ENCODE results near the gene WBP1.
"Not testable (repeated sequence)": the region's sequence is repeated elsewhere in the genome, so short reads cannot be mapped to it uniquely, and the experiment has no call there.

Gene WBP1

DNA sequence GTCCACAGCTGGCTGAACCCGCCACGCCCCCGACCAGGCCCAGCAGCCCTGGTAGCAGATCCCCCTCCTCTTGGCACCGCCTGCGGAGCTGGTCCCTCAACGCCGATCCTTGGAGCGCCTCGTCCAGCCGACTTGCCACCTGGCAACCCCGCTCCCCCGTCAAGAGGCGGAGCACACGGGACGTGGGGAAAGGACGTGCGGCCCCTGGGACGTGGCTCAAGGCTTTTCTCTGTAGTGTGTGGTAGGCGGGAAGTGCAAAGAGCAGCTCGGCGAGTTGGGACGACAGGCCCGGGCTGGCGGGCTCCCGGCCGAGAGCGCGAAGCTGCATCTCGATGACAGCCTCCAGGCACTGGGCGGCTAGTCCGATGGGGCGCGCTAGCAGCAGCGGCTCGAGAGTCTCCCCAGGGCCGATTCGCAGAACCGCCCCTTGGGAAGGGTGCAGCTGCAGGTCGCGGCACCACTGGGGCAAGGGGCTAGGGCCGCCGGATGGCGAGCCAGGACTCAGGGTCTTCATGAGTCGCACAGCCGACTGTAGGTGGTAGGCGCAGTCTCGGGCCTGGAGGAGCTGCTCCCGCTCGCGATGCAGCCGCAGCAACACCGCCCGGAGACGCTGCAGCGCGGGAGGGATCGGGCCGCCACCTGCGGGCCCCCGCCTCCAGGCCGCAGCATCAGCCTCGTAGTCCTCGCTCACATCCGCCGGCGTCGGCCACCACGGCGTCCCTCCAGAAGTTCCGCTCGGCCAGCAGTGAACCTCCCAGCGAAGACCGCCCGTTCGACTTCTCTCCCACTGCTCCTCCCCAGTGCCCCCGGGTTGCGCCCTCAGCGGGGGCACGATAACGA lies 23.9 kb downstream of the WBP1 start:
- DNase-seq (ENCODE audit: low spot score), result peak; percentile 21
- TF ChIP-seq, protein P1, sequence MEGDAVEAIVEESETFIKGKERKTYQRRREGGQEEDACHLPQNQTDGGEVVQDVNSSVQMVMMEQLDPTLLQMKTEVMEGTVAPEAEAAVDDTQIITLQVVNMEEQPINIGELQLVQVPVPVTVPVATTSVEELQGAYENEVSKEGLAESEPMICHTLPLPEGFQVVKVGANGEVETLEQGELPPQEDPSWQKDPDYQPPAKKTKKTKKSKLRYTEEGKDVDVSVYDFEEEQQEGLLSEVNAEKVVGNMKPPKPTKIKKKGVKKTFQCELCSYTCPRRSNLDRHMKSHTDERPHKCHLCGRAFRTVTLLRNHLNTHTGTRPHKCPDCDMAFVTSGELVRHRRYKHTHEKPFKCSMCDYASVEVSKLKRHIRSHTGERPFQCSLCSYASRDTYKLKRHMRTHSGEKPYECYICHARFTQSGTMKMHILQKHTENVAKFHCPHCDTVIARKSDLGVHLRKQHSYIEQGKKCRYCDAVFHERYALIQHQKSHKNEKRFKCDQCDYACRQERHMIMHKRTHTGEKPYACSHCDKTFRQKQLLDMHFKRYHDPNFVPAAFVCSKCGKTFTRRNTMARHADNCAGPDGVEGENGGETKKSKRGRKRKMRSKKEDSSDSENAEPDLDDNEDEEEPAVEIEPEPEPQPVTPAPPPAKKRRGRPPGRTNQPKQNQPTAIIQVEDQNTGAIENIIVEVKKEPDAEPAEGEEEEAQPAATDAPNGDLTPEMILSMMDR (conservative IDR thresholded peaks at IDR 0.05; ENCODE audit: low read depth), result no peak
- H3K27ac ChIP-seq, result peak overlapping the region; percentile 90
- CTCF ChIA-PET, result interaction anchor here (1.0 to 3.6 kb wide), 7 partner anchors 9 to 106 kb away, joined by 4 to 41 read pairs (median 7); partner anchors contain the start of genes AUP1, HTRA2 and WBP1
- POLR2A ChIA-PET (ENCODE audit: low non-redundant PET), result interaction anchor here (0.6 to 1.5 kb wide), 4 partner anchors 9 to 252 kb away, joined by 3 to 7 read pairs (median 4); partner anchors contain the start of gene MRPL53

DNA sequence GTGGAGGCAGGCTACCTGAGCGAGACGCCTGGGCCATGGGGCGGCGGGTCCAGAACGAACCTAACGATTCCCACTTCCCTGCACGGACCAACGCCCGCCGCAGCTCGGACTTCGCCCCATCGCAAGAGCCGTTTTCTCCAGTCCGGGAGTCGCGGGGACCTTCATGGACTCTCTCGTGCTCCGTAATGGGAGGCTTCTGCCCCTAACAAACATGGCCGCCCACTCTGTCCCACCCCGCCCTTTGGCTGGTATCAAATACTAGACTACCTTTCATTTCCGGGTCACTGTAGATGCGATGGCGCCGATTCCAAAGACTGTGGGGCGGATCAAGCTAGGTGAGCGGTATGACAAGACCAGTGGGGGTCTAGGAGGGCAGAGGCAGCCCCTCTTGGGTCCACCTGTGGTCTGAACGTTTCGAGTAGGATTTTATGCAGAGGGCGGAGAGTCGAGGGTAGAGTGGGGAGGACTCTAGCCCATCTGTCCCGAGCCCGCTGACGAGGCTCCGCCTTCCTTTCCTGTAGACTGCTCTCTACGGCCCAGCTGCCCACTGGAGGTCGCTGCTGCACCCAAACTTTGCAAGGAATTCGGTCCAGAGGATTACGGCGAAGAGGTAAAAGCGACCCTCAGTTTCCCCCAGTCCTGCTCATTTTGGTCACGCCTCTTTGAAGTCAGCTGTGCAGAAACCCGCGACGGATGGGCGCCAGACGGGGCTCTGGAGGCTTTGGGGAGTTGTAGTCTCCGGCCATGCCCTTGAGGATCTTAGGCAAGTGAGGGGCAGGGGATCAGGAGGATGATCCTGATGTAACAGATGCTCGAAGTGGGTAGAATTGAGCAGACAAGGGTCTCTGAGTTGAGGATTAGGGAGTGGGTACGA lies 24.8 kb downstream of the WBP1 start, which contains the start of the genes CCDC142 and TTC31:
TSS of gene CCDC142 (minus strand) at position 198 of the 874 bp plus-strand sequence. CDS start at position 37, 161 bp downstream.
TSS of gene TTC31 (plus strand) at position 281 of the 874 bp plus-strand sequence. CDS start at position 296, 15 bp downstream.
- POLR2A ChIA-PET (ENCODE audit: low non-redundant PET), result interaction anchor here (0.5 to 1.5 kb wide), 4 partner anchors 10 to 252 kb away, joined by 3 to 5 read pairs (median 4); no protein-coding TSS in a partner anchor
- peak; percentile 93 for DNase-seq (ENCODE audit: low spot score)
- CTCF ChIA-PET, result interaction anchor here (0.5 to 3.6 kb wide), 17 partner anchors 10 to 218 kb away, joined by 3 to 41 read pairs (median 4); partner anchors contain the start of genes AUP1, HTRA2, INO80B and PCGF1
- peak within 1 kb of the TSS; percentile 90 for H3K27ac ChIP-seq
- TF ChIP-seq, protein P1 (conservative IDR thresholded peaks at IDR 0.05; ENCODE audit: low read depth), result peak; percentile 89

DNA sequence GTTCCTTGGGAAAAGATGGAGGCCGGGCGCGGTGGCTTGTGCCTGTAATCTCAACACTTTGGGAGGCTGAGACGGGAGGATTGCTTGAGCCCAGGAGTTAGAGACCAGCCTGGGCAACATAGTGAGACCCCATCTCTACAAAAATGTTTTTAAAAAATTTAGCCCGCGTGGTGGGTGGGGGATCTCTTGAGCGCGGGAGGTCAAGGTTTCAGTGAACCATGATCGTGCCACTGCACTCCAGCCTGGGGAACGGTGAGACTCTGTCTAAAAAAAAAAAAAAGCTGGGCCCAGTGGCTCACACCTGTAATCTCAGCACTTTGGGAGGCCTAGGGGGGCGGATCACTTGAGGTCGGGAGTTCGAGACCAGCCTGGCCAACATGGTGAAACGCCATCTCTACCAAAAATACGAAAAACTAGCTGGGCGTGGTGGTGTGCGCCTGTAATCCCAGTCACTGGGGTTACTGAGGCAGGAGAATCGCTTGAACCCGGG lies 25.5 kb downstream of the WBP1 start:
- H3K27ac ChIP-seq, result peak overlapping the region; percentile 90
- POLR2A ChIA-PET (ENCODE audit: low non-redundant PET), result interaction anchor here (0.5 to 1.1 kb wide), 2 partner anchors 20 to 47 kb away, joined by 3 to 4 read pairs; no protein-coding TSS in a partner anchor
- CTCF ChIA-PET, result interaction anchor here (0.5 to 3.6 kb wide), 17 partner anchors 9 to 144 kb away, joined by 3 to 41 read pairs (median 5); partner anchors contain the start of genes AUP1, HTRA2, INO80B and PCGF1

DNA sequence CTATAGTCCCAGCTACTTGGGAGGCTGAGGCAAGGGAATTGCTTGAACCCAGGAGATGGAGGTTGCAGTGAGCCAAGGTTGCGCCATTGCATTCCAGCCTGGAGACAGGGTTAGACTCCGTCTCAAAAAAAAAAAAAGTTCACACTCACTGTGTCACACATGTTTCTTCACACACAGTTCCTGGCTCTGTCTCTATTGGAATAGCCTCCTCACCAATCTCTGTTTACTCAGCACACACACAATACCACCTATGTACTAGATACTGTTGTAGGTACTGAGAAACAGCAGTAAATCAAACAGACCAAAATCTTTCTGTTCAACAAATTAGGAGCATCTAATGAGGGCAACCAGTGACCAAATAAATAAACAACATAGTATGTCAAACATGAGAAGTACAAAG lies 27.9 kb downstream of the WBP1 start:
- ChIA-PET POLR2A (ENCODE audit: low non-redundant PET) (no interaction called here), CTCF (no interaction called here)
- no peak overlapping the region for H3K27ac ChIP-seq
- no peak for DNase-seq (ENCODE audit: low spot score)
- TF ChIP-seq, protein P1 (conservative IDR thresholded peaks at IDR 0.05; ENCODE audit: low read depth), result no peak

More for the DNA sequence above, 25.5 kb downstream of the WBP1 start:
- not testable (repeated sequence) for DNase-seq (ENCODE audit: low spot score)

DNA sequence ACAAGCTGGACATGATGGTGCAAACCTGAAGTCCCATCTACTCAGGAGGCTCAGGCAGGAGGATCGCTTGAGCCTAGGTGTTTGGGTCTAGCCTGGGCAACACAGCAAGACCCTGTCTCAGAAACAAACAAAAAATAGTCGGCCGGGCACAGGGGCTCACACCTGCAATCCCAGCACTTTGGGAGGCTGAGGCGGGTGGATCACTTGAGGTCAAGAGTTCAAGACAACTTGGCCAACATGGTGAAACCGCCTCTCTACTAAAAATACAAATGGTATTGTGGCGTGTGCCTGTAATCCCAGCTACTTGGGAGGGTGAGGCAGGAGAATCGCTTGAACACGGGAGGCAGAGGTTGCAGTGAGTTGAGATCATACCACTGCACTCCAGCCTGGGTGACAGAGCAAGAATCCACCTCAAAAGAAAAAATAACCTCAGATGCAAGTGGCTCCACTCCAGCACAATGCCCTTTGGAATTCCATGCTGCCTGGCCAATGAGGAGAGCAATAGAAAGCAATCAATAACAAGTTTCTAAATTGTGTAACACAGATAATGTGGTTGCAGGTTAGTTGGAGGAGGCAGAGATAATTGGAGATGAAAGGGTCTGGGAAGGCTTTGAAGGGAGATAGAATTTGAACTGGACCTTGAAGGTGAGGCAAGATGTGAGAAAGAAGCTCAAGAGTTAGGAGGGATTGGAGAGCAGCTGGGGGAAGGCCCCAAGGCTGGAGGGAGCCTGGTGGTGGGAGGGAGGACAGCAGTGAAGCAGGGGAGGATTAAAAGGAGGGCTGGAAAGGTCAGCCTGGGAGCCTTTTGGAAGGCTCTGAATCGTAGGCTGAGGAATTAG lies 30.6 kb downstream of the WBP1 start:
- H3K27ac ChIP-seq, result no peak overlapping the region
- TF ChIP-seq, protein P1 (conservative IDR thresholded peaks at IDR 0.05; ENCODE audit: low read depth), result no peak
- CTCF ChIA-PET, result interaction anchor here (1.0 kb wide), 1 partner anchor 43 kb away, joined by 3 read pairs; no protein-coding TSS in a partner anchor
- DNase-seq (ENCODE audit: low spot score), result no peak
- POLR2A ChIA-PET (ENCODE audit: low non-redundant PET), result no interaction called here

DNA sequence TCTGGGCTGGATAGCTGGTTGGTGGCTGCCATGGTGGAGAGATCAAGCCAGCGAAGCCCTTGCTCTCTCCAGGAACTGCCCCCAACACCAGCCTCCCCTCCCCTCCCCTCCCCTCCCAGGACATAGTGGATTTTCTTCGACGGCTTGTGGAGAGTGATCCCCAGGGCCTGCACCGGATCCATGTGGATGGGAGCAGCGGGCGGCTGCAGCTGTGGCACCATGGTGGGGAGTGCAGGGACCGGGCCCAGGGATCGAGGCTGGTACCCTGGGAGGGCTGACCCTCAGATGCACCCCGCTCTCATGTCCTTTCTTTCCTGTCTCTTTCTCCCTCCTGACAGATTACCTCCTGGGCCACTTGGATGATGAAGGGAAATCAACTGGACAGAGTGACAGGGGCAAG lies 31.7 kb downstream of the WBP1 start:
- no peak overlapping the region for H3K27ac ChIP-seq
- no peak for DNase-seq (ENCODE audit: low spot score)
- POLR2A ChIA-PET (ENCODE audit: low non-redundant PET), result no interaction called here
- TF ChIP-seq, protein P1 (conservative IDR thresholded peaks at IDR 0.05; ENCODE audit: low read depth), result no peak
- CTCF ChIA-PET, result no interaction called here

Data from RWPE1 (cell line).